HepG2 (cell line): Measurements from ENCODE around the gene FRMD5. TPM values are rescaled to one million over a fixed set of nuclear protein-coding genes. Genes with fewer than 3 reads are reported as not detected.

Experiments used
- FOXK1 ChIP-seq: sonication (generic); formaldehyde crosslinking; IDR thresholded peaks from 2 replicates; pipeline ENCODE4 v1.4.0; 2020; ENCODE audit warnings: low read depth, missing genetic modification reagents, borderline replicate concordance
- GATAD2A ChIP-seq: IDR thresholded peaks from 2 replicates; pipeline ENCODE4 v1.6.1; 2016
- HNRNPUL1 ChIP-seq: fragments of 200-400 bp; formaldehyde crosslinking; IDR thresholded peaks from 2 replicates; pipeline ENCODE4 v1.6.1; 2017; ENCODE audit warnings: low read depth, mild to moderate bottlenecking, low read length, moderate library complexity
- HOXA9 ChIP-seq: sonication (generic); formaldehyde crosslinking; IDR thresholded peaks from 2 replicates; pipeline ENCODE4 v1.8.1; 2022; ENCODE audit warnings: missing genetic modification reagents, mild to moderate bottlenecking, moderate library complexity, borderline replicate concordance
- MBD4 ChIP-seq: IDR thresholded peaks from 2 replicates; pipeline ENCODE4 v1.6.1; 2012; ENCODE audit warnings: low read length, inconsistent platforms, borderline replicate concordance
- MEF2D ChIP-seq: sonication (generic); formaldehyde crosslinking; IDR thresholded peaks from 2 replicates; pipeline ENCODE4 v1.5.1; 2020; ENCODE audit warnings: mild to moderate bottlenecking, missing genetic modification reagents
- NPAS2 ChIP-seq: sonication (generic); formaldehyde crosslinking; IDR thresholded peaks from 2 replicates; pipeline ENCODE4 v1.8.0; 2022; ENCODE audit warnings: mild to moderate bottlenecking, missing genetic modification reagents, borderline replicate concordance
- PTBP1 ChIP-seq: fragments of 200-400 bp; formaldehyde crosslinking; IDR thresholded peaks from 2 replicates; pipeline ENCODE4 v1.6.1; 2018; ENCODE audit warnings: low read length, low read depth; ENCODE audit not compliant: poor library complexity, severe bottlenecking
- RBM22 ChIP-seq: fragments of 200-400 bp; formaldehyde crosslinking; optimal IDR thresholded peaks from 2 replicates; pipeline ENCODE3; 2017; ENCODE audit warnings: mild to moderate bottlenecking, low read length, moderate library complexity
- SETDB1 ChIP-seq: sonication (generic); formaldehyde crosslinking; IDR thresholded peaks from 2 replicates; pipeline ENCODE4 v1.5.1; 2020; ENCODE audit warnings: missing genetic modification reagents, mild to moderate bottlenecking, borderline replicate concordance
- TRIM24 ChIP-seq: sonication (generic); formaldehyde crosslinking; IDR thresholded peaks from 2 replicates; pipeline ENCODE4 v1.8.0; 2022; ENCODE audit warnings: mild to moderate bottlenecking, missing genetic modification reagents
- ZFAT ChIP-seq: sonication (generic); formaldehyde crosslinking; conservative IDR thresholded peaks from 2 replicates; pipeline ENCODE4 v1.8.1; 2023; ENCODE audit warnings: missing genetic modification reagents, inconsistent platforms
- ZNF282 ChIP-seq: fragments of 450-650 bp; IDR thresholded peaks from 2 replicates; pipeline ENCODE4 v1.6.1; 2018; ENCODE audit not compliant: partially characterized antibody
- ZNF431 ChIP-seq: sonication (generic); formaldehyde crosslinking; IDR thresholded peaks from 2 replicates; pipeline ENCODE4 v1.9.0; 2022; ENCODE audit warnings: missing genetic modification reagents, low read depth, mild to moderate bottlenecking, borderline replicate concordance
- polyA plus RNA-seq, 8 experiments: library from polyadenylated mRNA; depleted of rRNA in 3 of 8; stranded (reverse) in 7 of 8; unstranded in 1 of 8; fragments of >200 nt; fragmentation: Illumina TruSeq in 4 of 8; extraction: Trizol in 4 of 8; gene quantifications; 2 replicates each; pipeline versions ENCODE4 v1.2.1 to v1.2.3, GENCODE V29; 2011 to 2016; ENCODE audit warnings: low read depth in 4 of 8, missing spikeins in 1 of 8, mixed read lengths in 1 of 8; ENCODE audit not compliant: insufficient read depth in 1 of 8
- total RNA-seq, 5 experiments: library from RNA; depleted of rRNA; stranded (reverse); fragments of >200 nt; fragmentation: Illumina TruSeq; extraction: Trizol; gene quantifications; 2 replicates each; pipeline ENCODE4 v1.2.3, GENCODE V29; 2016; ENCODE audit warnings: low read depth in 1 of 5
- TF ChIP-seq, protein P1 (sequence below), 2 experiments: sonication (generic) in 1 of 2; formaldehyde crosslinking in 1 of 2; IDR thresholded peaks; 2 replicates each; pipeline versions ENCODE4 v1.6.1 to v1.9.0; 2014 to 2022; ENCODE audit warnings: antibody characterized with exemption in 1 of 2, borderline replicate concordance in 1 of 2, inconsistent platforms in 1 of 2, low read depth in 1 of 2, missing genetic modification reagents in 1 of 2
- TF ChIP-seq, protein P2 (sequence below): IDR thresholded peaks from 2 replicates; pipeline ENCODE4 v1.4.0; 2020; ENCODE audit warnings: mild to moderate bottlenecking, missing genetic modification reagents
- TF ChIP-seq, protein P3 (sequence below): sonication (generic); formaldehyde crosslinking; conservative IDR thresholded peaks from 2 replicates; pipeline ENCODE4 v1.4.0; 2020; ENCODE audit warnings: missing genetic modification reagents

The FRMD5 gene
- total and polyA plus RNA-seq, 2 of the 13 experiments (the other 11 are each of a cell fraction or from before 2014, with no cell fraction given): 0.93 to 1.5 TPM

DNA sequence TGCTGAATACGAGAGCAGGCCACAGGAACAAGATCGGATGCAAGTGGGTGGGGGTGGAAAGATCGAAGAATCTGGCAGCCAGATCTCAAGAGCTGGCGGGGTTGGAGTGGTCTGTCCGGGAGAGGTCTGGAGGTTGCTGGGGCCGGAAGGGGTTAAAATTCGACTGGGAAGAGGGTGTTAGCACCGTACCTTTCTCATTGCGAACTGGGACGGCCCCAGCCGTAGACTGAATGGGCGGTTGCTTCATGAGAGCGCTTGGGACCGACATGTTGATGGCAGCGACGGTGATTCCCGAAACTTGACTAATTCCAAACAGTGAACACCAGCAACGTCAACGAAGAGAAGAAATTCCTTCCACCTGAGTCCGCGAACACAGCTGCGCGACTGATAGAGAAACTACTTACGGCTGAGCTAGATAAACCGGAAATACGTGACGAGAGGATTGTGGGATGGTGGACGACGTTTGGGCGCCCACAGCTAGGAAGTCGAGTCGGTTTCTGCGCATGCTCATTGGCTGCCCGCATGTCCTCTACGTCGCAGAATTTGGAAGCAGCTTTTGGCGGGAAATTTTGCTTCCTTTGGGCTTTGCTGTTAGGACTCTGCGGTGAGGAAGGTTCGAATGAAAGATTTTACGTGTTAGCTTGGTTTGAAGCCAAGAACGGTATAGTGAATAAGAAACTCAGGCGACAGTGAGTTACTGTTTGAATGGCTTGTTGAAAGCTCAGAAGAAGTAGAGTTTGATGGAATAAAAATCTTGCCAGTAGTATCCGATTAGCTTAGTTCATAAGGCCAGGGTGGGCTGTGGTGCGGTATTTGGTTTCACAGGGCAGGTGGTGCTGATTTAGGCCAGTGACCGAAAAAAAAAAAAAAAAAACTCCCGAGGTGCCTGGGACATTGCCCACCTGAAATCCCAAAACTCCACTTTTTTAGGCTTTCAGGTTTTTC lies 370.5 kb downstream of the FRMD5 start, which contains the start of gene MFAP1 (continued):
- TF ChIP-seq, protein P1, sequence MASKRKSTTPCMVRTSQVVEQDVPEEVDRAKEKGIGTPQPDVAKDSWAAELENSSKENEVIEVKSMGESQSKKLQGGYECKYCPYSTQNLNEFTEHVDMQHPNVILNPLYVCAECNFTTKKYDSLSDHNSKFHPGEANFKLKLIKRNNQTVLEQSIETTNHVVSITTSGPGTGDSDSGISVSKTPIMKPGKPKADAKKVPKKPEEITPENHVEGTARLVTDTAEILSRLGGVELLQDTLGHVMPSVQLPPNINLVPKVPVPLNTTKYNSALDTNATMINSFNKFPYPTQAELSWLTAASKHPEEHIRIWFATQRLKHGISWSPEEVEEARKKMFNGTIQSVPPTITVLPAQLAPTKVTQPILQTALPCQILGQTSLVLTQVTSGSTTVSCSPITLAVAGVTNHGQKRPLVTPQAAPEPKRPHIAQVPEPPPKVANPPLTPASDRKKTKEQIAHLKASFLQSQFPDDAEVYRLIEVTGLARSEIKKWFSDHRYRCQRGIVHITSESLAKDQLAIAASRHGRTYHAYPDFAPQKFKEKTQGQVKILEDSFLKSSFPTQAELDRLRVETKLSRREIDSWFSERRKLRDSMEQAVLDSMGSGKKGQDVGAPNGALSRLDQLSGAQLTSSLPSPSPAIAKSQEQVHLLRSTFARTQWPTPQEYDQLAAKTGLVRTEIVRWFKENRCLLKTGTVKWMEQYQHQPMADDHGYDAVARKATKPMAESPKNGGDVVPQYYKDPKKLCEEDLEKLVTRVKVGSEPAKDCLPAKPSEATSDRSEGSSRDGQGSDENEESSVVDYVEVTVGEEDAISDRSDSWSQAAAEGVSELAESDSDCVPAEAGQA (IDR thresholded peaks at IDR 0.05; ENCODE audit: low read depth): peak; percentile 80; the same call in 1 of the 2 replicates
- TF ChIP-seq, protein P1 (CRISPR knock-in tag; IDR thresholded peaks at IDR 0.05; ENCODE audit: borderline replicate concordance): 0 out of 2 replicates have a peak, but pooled peaks have one; percentile 63
- TF ChIP-seq MBD4: no peak
- TF ChIP-seq, protein P2, sequence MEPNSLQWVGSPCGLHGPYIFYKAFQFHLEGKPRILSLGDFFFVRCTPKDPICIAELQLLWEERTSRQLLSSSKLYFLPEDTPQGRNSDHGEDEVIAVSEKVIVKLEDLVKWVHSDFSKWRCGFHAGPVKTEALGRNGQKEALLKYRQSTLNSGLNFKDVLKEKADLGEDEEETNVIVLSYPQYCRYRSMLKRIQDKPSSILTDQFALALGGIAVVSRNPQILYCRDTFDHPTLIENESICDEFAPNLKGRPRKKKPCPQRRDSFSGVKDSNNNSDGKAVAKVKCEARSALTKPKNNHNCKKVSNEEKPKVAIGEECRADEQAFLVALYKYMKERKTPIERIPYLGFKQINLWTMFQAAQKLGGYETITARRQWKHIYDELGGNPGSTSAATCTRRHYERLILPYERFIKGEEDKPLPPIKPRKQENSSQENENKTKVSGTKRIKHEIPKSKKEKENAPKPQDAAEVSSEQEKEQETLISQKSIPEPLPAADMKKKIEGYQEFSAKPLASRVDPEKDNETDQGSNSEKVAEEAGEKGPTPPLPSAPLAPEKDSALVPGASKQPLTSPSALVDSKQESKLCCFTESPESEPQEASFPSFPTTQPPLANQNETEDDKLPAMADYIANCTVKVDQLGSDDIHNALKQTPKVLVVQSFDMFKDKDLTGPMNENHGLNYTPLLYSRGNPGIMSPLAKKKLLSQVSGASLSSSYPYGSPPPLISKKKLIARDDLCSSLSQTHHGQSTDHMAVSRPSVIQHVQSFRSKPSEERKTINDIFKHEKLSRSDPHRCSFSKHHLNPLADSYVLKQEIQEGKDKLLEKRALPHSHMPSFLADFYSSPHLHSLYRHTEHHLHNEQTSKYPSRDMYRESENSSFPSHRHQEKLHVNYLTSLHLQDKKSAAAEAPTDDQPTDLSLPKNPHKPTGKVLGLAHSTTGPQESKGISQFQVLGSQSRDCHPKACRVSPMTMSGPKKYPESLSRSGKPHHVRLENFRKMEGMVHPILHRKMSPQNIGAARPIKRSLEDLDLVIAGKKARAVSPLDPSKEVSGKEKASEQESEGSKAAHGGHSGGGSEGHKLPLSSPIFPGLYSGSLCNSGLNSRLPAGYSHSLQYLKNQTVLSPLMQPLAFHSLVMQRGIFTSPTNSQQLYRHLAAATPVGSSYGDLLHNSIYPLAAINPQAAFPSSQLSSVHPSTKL (CRISPR knock-in tag): peak; percentile 62
- TF ChIP-seq ZFAT: no peak
- TF ChIP-seq FOXK1 (CRISPR knock-in tag): peak; percentile 76
- no peak for TF ChIP-seq TRIM24 (CRISPR knock-in tag)
- no peak for TF ChIP-seq RBM22
- 0 out of 2 replicates have a peak, but pooled peaks have one; percentile 61 for TF ChIP-seq ZNF431 (CRISPR knock-in tag)
- TF ChIP-seq SETDB1 (CRISPR knock-in tag): no peak
- no peak for TF ChIP-seq ZNF282
- TF ChIP-seq HOXA9 (CRISPR knock-in tag): no peak
- TF ChIP-seq, protein P3, sequence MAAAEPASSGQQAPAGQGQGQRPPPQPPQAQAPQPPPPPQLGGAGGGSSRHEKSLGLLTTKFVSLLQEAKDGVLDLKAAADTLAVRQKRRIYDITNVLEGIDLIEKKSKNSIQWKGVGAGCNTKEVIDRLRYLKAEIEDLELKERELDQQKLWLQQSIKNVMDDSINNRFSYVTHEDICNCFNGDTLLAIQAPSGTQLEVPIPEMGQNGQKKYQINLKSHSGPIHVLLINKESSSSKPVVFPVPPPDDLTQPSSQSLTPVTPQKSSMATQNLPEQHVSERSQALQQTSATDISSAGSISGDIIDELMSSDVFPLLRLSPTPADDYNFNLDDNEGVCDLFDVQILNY (CRISPR knock-in tag): peak; percentile 77
- no peak for TF ChIP-seq PTBP1
- TF ChIP-seq MEF2D (CRISPR knock-in tag): peak; percentile 84
- no peak for TF ChIP-seq NPAS2 (CRISPR knock-in tag)
- peak; percentile 69 for TF ChIP-seq GATAD2A
- no peak for TF ChIP-seq HNRNPUL1
